HG02610 (cell line): ENCODE results near the gene FAT1.

ENCODE experiments used
- ATAC-seq: cut with Tn5 transposase; IDR thresholded peaks from one replicate; pipeline ENCODE4 v1.9.1; 2021; ENCODE audit warnings: mild to moderate bottlenecking, moderate library complexity; ENCODE audit not compliant: unreplicated experiment

FAT1 gene

GRCh38 chr4:186587416-186588018 is 136.1 kb downstream of the FAT1 start:
- ATAC-seq, result peak; percentile 74

DNA sequence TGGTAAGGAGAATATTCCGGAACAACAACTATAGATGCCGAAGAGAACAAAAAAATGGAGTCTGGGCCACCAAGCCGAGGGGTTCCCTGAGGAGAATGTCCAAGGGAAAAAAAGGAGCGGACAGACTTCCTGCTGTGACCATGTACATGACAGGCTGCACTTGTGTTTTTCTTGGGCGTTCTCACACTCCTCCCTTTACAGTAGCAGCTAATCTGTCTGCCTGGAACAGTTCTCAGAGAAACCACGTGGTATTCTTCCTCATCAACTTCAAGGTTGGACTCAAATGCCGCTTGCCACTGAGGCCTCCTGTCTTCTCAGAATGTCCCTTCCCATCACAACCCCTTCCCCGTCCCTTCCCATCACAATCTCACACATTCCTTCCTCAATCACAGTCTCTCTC is 137.5 kb downstream of the FAT1 start:
- ATAC-seq, result no peak

DNA sequence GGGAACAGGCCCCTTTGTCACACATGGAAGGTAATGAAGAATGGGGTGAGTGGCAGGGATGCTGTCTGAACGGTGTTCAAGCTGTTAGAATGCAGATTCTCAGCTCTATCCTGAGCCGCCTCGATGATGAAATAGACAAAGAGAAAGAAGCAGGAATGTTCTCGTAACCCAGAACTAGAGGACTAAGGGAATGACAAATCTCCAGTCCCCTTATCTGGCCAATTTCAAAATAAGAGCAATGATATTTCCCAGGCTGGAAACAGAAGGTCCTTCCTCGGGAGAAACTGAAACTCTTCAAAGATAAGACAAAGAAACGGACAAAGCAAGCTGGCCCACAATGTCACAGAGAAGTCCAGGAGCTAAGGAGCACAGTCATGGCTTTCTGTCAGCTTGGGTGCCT is 138.7 kb downstream of the FAT1 start:
- no peak for ATAC-seq

- ATAC-seq, result no peak
Measured at GRCh38 chr4:186581421-186581820, 142.2 kb downstream of the FAT1 start.

- no peak for ATAC-seq
Measured at GRCh38 chr4:186580669-186581068, 143.0 kb downstream of the FAT1 start.

GRCh38 chr4:186570193-186570996 is 153.3 kb downstream of the FAT1 start:
- ATAC-seq, result no peak

DNA sequence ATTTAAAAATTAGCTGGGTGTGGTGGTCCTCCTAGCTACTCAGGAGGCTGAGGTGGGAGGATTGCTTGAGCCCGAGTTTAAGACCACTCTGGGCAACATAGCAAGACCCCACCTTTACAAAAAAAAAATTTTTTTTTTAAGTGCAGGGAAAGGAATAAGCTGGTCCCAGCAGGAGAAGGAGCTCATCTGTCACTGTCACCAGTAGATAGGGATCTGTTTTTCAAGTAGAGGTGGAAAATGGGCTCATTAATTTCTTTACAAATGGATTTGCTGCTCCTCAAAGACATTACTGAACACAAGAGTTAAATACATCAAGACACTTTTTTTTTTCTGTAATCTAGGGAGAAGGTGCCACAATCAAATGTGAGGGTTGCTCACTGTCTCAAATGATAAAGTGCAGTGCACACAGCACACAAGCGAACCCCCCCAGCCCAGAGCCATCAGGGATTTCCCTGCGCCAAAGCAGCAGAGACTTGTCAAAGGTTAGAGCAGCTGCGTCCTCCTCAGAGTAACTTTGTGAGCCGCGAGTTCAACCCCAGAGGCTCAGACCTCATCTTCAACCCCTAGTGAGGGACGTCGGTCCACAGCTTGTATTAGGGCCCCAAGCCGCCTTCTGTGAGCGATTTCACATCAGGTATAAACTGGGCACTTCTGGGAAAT is 154.0 kb downstream of the FAT1 start:
- no peak for ATAC-seq

- no peak for ATAC-seq
Measured at GRCh38 chr4:186566068-186566467, 157.6 kb downstream of the FAT1 start.

DNA sequence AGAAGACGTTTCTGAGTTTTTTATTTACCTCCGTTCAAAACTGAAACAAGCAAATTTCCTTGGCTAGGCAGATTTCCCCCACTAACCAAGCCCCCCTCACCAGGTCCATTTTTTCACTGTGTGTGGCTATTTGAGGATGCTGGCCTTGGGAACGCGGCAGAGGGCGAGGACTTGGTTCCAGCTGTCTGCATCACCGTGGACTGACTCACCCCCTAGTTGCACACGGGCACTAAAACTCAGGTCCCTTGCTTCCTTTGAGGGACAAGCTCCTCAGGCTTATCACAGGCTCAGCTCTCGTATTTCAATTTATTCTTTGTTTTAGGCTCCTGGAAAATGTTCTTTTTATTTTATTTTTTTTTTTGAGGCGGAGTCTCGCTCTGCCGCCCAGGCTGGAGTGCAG is 159.9 kb downstream of the FAT1 start:
- no peak for ATAC-seq

GRCh38 chr4:186561748-186562147 is 161.9 kb downstream of the FAT1 start:
- no peak for ATAC-seq

GRCh38 chr4:186560647-186561046 is 163.0 kb downstream of the FAT1 start:
- ATAC-seq, result no peak

DNA sequence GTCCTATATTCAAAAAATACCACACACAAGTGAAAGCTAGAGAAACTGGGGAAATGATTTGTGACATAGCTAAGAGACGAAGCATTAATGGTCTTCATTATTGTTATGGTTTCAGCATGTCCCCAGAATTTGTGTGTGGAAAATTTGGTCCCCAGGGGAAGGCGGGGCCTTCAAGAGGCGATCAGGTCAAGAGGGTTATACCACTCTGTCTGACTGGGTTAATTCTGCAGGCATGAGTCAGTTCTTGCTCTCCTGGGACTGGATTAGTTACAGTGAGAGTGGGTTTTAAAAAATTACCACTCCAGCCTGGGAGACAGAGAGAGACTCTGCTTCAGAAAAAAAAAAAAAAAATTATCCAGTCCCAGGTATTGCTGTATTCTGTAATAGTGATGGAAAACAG is 166.2 kb downstream of the FAT1 start:
- no peak for ATAC-seq

GRCh38 chr4:186557061-186557460 is 166.6 kb downstream of the FAT1 start:
- no peak for ATAC-seq

DNA sequence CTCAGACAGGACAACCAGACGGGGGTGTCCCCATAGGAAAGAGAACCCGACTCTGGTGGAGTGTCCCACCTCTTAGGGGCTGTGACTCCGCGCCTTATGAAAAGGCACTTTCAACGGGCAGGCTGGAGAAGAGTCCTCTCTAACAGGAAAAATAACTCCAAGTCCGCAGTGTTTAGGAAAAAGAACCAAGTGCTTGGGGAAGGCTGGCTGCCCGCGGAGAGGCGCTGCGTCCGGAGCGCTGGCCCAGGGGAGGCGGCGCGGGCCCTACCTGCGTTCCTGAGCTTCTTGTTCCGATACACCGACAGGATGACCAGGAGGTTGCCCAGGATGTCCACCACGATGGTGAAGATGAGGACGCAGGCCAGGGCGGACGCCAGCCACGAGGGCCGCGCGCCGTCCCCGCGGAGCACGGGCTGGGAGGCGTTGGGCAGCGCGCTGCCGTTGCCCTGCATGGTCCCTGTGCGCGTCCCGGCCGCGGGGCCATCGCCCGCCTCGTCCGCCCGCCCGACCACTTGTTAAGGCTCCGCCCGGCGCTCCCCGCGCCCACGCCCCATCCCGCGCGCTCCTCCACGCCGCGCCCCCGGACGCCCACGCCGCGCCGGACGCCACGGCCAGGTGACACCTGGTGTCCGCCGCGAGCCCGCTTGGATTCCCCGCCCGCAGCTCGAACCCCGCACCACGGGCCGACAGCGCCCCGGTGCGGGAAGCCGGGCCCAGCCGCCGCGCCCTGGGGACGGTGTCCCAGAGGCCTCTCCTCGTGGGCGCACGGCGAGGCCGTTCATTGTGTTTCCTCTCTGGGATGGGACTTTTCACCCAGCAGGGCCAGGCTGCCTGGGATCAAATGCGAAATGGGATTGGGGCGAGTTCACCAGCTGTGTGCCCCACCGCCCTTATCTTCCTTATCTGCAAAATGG is 168.5 kb downstream of the FAT1 start, which contains the start of gene MTNR1A:
MTNR1A (minus strand) TSS at position 654 of the 914 bp plus-strand sequence; CDS start at position 452, 202 bp downstream.
- no peak for ATAC-seq

DNA sequence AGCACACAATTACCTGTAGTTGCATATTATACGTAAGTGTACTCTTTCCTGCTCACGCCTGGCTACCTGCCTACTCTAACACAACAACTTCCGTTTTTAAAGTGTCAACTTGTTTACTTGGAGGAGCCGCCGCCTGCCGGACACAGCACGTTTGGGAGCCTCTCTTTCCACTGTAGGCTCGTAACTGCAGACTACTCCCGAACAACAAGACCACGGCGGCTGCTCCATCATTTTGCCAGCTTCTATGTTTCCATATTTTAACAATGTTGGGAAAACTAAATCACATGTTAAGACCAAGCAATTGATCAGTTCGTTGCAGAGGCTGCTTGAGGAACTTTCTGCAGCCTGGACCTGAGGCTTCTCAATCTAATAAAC is 169.1 kb downstream of the FAT1 start:
- no peak for ATAC-seq

DNA sequence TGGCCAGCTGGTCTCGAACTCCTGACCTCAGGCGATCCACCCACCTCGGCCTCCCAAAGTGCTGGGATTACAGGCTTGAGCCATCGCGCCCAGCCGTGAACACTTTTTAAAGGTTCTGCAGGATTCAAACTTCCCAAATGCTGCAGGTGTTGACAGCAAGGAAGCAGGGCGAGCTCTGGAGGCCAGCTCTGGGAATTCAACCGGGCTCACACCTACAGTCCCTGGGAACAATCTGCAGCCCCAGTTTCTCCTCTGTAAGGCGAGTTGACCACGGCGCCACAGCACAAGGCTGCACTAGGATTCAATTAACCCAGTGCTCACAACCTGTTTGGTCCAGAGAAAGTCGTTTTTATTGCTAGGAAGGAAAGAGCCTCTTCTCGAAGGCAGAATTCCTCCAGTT is 169.9 kb downstream of the FAT1 start:
- no peak for ATAC-seq

DNA sequence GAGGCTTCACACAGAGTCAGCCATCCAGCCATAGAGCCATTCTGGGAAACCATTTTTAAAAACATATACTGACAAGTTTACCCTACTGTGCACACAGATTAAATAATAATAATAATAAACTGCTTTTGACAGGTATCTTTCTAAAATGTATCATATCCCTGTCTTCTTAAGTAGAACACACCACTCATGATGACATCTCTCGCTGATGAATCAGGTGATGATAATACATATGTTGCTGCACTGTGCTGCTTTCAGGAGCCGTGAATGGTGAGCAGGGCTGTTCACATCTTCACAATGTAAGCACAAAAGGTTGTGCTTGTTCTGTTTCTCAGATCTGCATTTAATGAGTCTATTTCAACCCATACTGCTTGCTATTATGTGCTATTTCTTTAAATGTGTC is 171.8 kb downstream of the FAT1 start:
- ATAC-seq, result no peak

DNA sequence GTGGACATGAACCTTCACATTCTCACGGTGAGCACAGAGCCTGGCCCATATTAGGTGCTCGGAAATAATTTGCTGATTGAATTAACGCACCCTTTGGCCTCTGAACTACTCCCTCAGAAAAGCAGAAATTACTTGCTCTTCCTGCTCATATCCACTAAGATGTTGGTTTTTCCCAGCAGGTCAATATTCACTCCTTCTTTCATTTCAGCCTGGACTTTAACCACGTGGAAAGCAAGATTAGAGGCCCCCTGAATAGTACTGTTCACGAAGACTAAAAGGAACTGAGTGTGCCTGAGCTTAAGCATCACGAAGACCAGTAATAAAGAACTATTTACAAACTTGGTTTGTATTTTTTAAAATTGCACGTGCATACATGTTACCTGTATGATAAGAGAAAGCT is 178.2 kb downstream of the FAT1 start:
- ATAC-seq, result no peak

- no peak for ATAC-seq
Measured at GRCh38 chr4:186543206-186543605, 180.4 kb downstream of the FAT1 start.

DNA sequence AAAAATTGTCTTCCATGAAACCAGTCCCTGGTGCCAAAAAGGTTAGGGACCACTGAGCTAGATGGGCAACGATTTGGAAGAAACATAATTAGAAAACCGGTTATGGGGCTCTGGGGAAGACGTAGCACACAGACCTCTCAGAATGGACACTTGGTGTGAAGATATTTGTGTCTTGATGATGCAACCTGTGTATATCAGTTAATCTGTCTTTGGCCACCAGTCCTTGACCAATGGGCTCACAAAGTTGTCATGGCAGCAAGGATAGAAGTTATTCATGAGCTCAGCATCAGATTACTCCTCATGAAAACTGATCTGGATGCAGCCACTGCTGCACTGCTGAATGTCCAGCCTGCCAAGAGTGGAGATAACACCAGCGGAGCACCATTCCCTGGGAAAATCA is 181.9 kb downstream of the FAT1 start:
- no peak for ATAC-seq
